Heart right ventricle (tissue), 16 donors: ENCODE results near the gene KNDC1. TPM values are rescaled to one million over a fixed set of nuclear protein-coding genes. Genes with fewer than 3 reads are reported as not detected.
"Not testable (repeated sequence)": the region's sequence is repeated elsewhere in the genome, so short reads cannot be mapped to it uniquely, and the experiment has no call there.

ENCODE experiments used
- ATAC-seq, 8 donors: fragments of 200-7000 bp; cut with Tn5 transposase; one replicate each; pipeline ENCODE4 v1.9.1; 2020; ENCODE audit warnings: mild to moderate bottlenecking in 8 of 8, moderate library complexity in 8 of 8, moderate number of reproducible peaks in 1 of 8
- DNase-seq, 2 donors: peaks; one replicate each; pipeline ENCODE4 v3.0.0-alpha.2; 2020
- H3K27ac ChIP-seq, 10 donors: fragments of 200-600 bp; sonication (generic) in 2 of 10; one replicate each; pipeline versions ENCODE4 v1.5.0 to v1.8.0; 2020 to 2022; ENCODE audit warnings: mild to moderate bottlenecking in 3 of 10
- H3K27me3 ChIP-seq, 7 donors: fragments of 200-600 bp; one replicate each; pipeline ENCODE4 v1.8.0; 2021 to 2022; ENCODE audit warnings: mild to moderate bottlenecking in 2 of 7
- H3K36me3 ChIP-seq, 9 donors: fragments of 200-600 bp; sonication (generic) in 1 of 9; one replicate each; pipeline versions ENCODE4 v1.5.0 to v1.8.0; 2020 to 2022; ENCODE audit warnings: mild to moderate bottlenecking in 2 of 9
- H3K4me1 ChIP-seq, 9 donors: fragments of 200-600 bp; sonication (generic) in 1 of 9; one replicate each; pipeline versions ENCODE4 v1.5.0 to v1.8.0; 2020 to 2022; ENCODE audit warnings: mild to moderate bottlenecking in 4 of 9
- H3K4me3 ChIP-seq, 10 donors: fragments of 200-600 bp; sonication (generic) in 2 of 10; one replicate each; pipeline versions ENCODE4 v1.5.0 to v1.8.0; 2020 to 2022; ENCODE audit warnings: mild to moderate bottlenecking in 7 of 10, moderate library complexity in 2 of 10
- H3K9me3 ChIP-seq, 11 donors: fragments of 200-600 bp in 10 of 11; sonication (generic) in 2 of 11; one replicate each; pipeline versions ENCODE4 v1.5.0 to v1.8.0; 2013 to 2022; ENCODE audit warnings: mild to moderate bottlenecking in 2 of 11, control low read depth in 1 of 11, moderate library complexity in 1 of 11
- WGBS, 2 donors: extraction: QIAGEN DNeasy Blood & Tissue Kit; methylation state at CpG; one replicate each; pipeline ENCODE4 v1.1.7; 2013; ENCODE audit warnings: inconsistent platforms in 1 of 2; 5-methylcytosine and 5-hydroxymethylcytosine counted together
- intact Hi-C, 10 donors: fragments of 100-400 bp; cut with DNase I; formaldehyde crosslinking; loops; one replicate each; pipeline versions ENCODE4 v1.11.1 to v1.14.2; 2022
- polyA plus RNA-seq, 2 donors: library from polyadenylated mRNA; stranded (reverse); fragments of 200-250 nt; gene quantifications; one replicate each; pipeline ENCODE4 v1.2.3, GENCODE V29; 2013
- total RNA-seq, 10 donors: library from RNA; stranded (reverse); fragmentation: NEBNext Ultra II Directional in 3 of 10; extraction: Animal tissue kit (Norgen Biotek cat#: 25700) in 3 of 10; gene quantifications; one replicate each; pipeline versions ENCODE4 v1.2.1 to v1.2.4, GENCODE V29; 2021 to 2023
- TF ChIP-seq, protein P1 (sequence below), 9 donors: fragments of 200-600 bp; sonication (generic) in 2 of 9; IDR thresholded peaks; one replicate each; pipeline versions ENCODE4 v1.5.0 to v1.8.0; 2021 to 2022; ENCODE audit warnings: antibody characterized with exemption in 9 of 9, mild to moderate bottlenecking in 5 of 9, moderate library complexity in 1 of 9
- donor health status: Arrhythmogenic right ventricular cardiomyopathy.
- donor health status: ischemic (EF 13 %, LVEDD 7.1; RV severe dilation, severe dysfunction).
- donor health status: healthy with polysubstance abuse.
- donor health status: DM: no; HTN: yes; CAD: no.
- donor health status: DM: no; HTN: no; CAD: no.
- donor health status: ischemic (EF 25% LVEDD 6.9; RV normal size, moderate dysfunction).
- donor health status: ischemic (EF 25% LVEDD 5.7; RV mildly dilated, moderate dysfunction).
- donor health status: healthy.
- donor health status: DM: yes; HTN: yes; CAD: no.
- donor health status: Ischemic cardiomyopathy.
- donor health status: ischemic (EF 35%, LVEDD 5.7; RV mildly dilated, moderate dysfunction).
- donor health status: nonischemic (EF 11% LVEDD 7.7; RV severe dilation, severe dysfunction).
- donor health status: DM: yes; HTN: yes; CAD: no.
- donor health status: PGD.
- donor health status: ischemic (EF 29% LVEDD 5.4; RV normal size, mild dysfunction).
- donor health status: nonischemic (EF 23%, LVEDD 6.1; RV moderate dilation, normal function).

KNDC1 gene
- total and polyA plus RNA-seq, 12 donors, result 0.04 to 0.88 (median 0.14) TPM; not detected in 3

- Histone ChIP-seq H3K4me1 (no peaks in the 10 kb centered on the region), H3K27me3 (peaks cover 4 to 46% (median 27%) of the 10 kb centered on the region in 7 donors), H3K9me3 (no peaks in the 10 kb centered on the region), H3K36me3 (no peaks in the 10 kb centered on the region), H3K27ac (no peak overlapping the region), H3K4me3 (no peak overlapping the region)
- DNase-seq, result no peak
- WGBS, 2 donors, result 83 to 86% methylated on average over 25 of the region's 25 CpGs
- intact Hi-C loops, result no loop called here
- TF ChIP-seq, protein P1, sequence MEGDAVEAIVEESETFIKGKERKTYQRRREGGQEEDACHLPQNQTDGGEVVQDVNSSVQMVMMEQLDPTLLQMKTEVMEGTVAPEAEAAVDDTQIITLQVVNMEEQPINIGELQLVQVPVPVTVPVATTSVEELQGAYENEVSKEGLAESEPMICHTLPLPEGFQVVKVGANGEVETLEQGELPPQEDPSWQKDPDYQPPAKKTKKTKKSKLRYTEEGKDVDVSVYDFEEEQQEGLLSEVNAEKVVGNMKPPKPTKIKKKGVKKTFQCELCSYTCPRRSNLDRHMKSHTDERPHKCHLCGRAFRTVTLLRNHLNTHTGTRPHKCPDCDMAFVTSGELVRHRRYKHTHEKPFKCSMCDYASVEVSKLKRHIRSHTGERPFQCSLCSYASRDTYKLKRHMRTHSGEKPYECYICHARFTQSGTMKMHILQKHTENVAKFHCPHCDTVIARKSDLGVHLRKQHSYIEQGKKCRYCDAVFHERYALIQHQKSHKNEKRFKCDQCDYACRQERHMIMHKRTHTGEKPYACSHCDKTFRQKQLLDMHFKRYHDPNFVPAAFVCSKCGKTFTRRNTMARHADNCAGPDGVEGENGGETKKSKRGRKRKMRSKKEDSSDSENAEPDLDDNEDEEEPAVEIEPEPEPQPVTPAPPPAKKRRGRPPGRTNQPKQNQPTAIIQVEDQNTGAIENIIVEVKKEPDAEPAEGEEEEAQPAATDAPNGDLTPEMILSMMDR (IDR thresholded peaks at IDR 0.05), result no peak
- no peak for ATAC-seq
These were observed 58.0 kb downstream of the KNDC1 start for GRCh38 chr10:133217800-133218589.

GRCh38 chr10:133218891-133219290 is 58.9 kb downstream of the KNDC1 start:
- H3K4me1 ChIP-seq, result no peaks in the 10 kb centered on the region
- peaks cover 4 to 40% (median 26%) of the 10 kb centered on the region in 7 donors for H3K27me3 ChIP-seq
- H3K27ac ChIP-seq, result no peak overlapping the region
- H3K36me3 ChIP-seq, result no peaks in the 10 kb centered on the region
- no peaks in the 10 kb centered on the region for H3K9me3 ChIP-seq
- ATAC-seq (peak in 1 of 8 donors; percentile 44), DNase-seq (no peak)
- no peak overlapping the region for H3K4me3 ChIP-seq
- intact Hi-C loops, result no loop called here
- TF ChIP-seq, protein P1 (IDR thresholded peaks at IDR 0.05), result no peak
- 78 to 86% methylated on average over 20 of the region's 20 CpGs for WGBS, 2 donors

- H3K9me3 ChIP-seq, result no peaks in the 10 kb centered on the region
- no peaks in the 10 kb centered on the region for H3K4me1 ChIP-seq
- intact Hi-C loops, result no loop called here
- WGBS, 2 donors, result 14% methylated on average over 28 of the region's 28 CpGs
- TF ChIP-seq, protein P1 (IDR thresholded peaks at IDR 0.05), result no peak
- DNase-seq (no peak), ATAC-seq (no peak)
- H3K36me3 ChIP-seq, result no peaks in the 10 kb centered on the region
- H3K4me3 ChIP-seq, result no peak overlapping the region
- H3K27ac ChIP-seq, result no peak overlapping the region
- H3K27me3 ChIP-seq, result peaks cover 4 to 42% (median 35%) of the 10 kb centered on the region in 7 donors
These were observed 59.8 kb downstream of the KNDC1 start for GRCh38 chr10:133219782-133220181.

DNA sequence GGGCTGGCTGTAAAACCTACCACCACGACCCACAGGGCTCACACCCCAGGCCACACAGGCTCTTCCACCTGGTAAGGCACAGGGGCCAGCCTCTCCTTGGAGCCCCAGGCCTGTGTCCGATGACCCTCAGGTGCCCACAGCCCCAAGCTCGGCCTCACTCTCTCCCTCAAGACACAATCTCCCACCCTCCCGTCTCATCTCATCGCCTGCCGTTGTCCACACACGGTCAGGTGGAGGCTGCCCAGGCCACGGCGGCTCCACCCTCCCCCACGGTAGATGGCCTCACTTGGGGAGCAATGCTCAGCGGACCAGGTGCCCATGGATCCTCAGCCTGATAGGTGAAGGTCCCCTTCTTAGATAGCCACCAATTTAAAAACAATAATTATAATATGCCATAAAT is 61.3 kb downstream of the KNDC1 start:
- Histone ChIP-seq H3K4me3 (no peak overlapping the region), H3K9me3 (no peaks in the 10 kb centered on the region), H3K4me1 (no peaks in the 10 kb centered on the region), H3K27me3 (peaks cover 4 to 56% (median 50%) of the 10 kb centered on the region in 7 donors), H3K36me3 (no peaks in the 10 kb centered on the region), H3K27ac (no peak overlapping the region)
- intact Hi-C loops, result no loop called here
- TF ChIP-seq, protein P1 (IDR thresholded peaks at IDR 0.05), result no peak
- DNase-seq, result no peak
- ATAC-seq, result no peak
- WGBS, 2 donors, result 85 to 86% methylated on average over 11 of the region's 11 CpGs

DNA sequence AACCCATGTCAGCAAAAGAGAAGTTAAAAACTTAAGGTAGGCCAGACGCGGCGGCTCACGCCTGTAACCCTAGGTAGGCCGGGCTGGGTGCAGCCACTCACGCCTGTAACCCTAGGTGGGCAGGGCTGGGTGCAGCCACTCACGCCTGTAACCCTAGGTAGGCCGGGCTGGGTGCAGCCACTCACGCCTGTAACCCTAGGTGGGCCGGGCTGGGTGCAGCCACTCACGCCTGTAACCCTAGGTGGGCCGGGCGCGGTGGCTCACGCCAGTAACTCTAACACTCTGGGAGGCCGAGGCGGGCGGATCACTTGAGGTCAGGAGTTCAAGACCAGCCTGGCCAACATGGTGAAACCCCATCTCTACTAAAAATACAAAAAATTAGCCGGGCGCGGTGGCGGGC is 61.7 kb downstream of the KNDC1 start:
- H3K4me3 ChIP-seq, H3K9me3 ChIP-seq, H3K27ac ChIP-seq, H3K36me3 ChIP-seq, DNase-seq, intact Hi-C loops, H3K4me1 ChIP-seq, ATAC-seq: not testable (repeated sequence)
- WGBS, 2 donors, result 88 to 90% methylated on average over 16 to 18 of the region's 22 CpGs
- peaks cover 4 to 60% (median 54%) of the 10 kb centered on the region in 7 donors for H3K27me3 ChIP-seq
